GM21367 (cell line): Measurements from ENCODE around the gene B3GNT7.
"Not testable (repeated sequence)": the region's sequence is repeated elsewhere in the genome, so short reads cannot be mapped to it uniquely, and the experiment has no call there.

ENCODE experiments used
- ATAC-seq: cut with Tn5 transposase; IDR thresholded peaks from one replicate; pipeline ENCODE4 v1.9.1; 2021; ENCODE audit not compliant: unreplicated experiment

Gene B3GNT7

DNA sequence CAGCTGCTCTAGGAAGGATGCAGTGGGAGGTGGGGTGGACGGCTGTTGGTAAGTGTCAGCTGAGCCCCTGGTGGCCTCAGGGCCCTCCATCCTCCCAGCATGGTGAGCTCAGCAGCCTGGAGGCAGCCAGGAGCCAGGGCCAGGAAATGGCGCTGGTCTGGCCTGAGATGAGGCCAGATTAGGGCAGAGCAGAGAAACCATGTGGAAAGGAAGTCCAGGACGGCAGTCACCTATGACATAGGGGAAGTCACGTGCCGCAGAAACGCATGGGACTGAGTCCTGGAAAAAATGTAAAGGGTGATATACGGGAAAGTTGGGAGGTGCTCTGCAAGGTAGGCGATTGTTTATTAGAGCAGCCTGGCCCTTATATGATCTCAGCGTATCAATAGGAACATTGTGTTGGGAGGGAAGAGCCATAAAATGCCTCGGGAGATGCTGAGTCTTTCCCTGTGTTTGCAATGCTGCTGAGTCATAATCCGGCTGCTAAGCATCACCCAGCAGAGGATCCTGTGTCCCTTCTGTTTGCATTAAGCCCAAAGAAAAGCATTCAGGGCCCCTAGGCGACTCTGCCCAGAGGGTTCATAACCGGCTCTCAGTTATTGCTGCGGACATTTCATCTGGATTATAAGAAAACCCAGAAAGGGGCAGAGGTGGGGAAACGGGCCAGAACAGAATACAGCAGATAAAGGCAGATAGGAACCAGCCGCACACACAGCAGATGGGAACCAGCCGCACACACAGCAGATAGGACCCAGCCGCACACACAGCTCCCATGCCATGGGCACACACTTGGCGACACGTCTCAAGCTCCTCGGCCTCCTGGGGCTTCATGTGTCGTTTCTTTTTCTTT lies 30.3 kb upstream of the B3GNT7 start:
- ATAC-seq: no peak

DNA sequence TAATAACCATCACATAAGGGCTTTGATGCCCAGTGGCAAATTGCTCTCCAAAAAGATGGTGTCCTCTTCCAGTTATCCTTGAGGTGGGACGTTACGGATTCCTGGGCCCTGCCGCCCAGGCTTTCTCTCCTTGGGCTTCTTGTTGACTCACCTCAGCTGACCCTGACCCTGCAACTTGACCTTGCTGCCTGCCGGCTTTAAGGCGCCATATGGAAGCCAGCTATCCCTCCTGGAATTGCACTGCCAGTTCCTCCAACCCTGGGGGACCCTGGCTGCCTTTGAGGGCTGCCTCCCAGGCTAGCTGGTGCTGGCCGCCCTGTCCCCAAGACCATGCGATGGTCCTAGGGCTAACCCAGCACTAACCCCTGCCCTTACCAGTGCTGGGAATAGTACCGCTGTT lies 28.3 kb upstream of the B3GNT7 start:
- ATAC-seq: no peak

DNA sequence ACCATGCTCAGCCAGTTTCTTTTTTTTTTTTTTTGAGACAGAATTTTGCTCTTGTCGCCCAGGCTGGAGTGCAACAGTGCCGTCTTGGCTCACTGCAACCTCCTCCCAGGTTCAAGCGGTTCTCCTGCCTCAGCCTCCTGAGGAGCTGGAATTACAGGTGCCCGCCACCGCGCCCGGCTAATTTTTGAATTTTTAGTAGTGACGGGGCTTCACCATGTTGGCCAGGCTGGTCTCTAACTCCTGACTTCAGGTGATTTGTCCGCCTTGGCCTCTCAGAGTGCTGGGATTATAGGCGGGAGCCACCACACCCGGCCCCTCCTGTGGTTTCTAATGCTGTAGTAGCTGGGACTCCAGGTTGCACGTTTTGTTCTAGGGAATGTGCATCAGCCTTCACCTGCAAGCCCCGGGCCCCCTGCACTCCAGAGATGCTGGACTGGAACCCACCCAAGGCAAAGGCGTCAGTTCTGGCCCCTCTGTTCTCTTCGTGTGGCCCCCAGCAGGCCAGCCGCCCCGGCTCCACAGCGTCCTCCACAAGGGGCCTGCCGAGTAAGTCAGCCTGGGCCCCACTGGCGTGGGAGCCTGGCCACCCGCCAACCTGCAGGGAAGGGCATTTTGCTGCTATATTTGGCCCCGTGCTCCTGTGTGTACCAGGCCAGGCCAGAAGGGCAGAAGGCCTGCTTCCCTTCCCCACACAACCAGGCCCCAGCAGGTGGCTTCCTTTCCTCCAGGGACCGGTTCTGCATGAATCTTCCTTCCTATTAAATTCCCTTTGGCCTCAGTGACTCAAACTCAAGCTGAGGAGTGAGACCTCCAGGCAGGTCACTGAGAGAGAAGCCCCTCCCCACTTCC lies 25.7 kb upstream of the B3GNT7 start:
- ATAC-seq: no peak

DNA sequence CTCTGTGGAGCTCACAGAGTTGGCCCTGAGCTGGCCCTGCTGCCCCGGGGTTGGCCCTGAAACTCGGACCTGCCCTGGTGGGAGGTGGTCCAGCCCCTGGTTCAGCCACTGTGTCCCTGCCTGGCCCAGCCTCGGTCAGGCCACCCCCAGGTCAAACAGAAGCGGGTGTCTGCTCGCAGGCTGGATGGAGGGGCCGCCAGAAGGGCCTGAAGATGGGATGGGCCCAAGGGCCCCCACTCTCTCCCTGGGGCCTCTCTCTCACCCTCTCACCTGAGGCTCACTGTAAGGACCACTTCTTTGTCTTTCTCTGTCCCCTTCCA lies 25.1 kb upstream of the B3GNT7 start:
- ATAC-seq: no peak

DNA sequence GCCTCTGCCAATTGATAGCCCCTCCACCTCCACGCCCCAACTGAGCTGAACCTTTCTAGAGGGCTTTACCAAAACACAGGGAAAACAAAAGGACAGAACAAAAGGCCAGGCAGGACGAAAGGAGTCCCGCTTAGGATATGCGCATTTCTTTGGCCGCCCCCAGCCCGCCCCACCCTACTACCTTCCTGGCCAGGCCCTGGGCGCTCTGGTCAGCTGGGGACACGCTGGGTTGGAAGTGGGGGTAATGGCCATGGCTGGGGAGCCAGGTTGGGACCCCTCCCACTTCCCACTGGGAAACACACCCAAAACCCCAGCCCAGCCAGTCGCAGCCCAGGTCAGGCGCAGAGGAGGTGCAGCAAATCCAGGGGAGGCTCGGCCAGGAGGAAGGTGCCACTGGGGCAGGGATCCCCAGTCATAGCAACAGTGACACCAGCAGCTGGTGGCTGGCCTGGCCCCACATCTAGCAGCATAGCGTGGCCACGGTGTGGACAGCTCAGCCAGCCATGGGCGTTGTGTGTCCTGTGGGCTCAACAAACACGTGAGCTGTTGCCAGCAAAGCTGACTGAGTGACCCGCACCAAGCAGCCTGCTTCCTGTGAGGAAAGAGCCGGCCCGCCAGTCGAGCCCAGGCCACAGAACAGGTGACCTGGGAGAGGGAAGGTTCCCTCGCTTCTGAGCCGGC lies 24.6 kb upstream of the B3GNT7 start:
- ATAC-seq: no peak

DNA sequence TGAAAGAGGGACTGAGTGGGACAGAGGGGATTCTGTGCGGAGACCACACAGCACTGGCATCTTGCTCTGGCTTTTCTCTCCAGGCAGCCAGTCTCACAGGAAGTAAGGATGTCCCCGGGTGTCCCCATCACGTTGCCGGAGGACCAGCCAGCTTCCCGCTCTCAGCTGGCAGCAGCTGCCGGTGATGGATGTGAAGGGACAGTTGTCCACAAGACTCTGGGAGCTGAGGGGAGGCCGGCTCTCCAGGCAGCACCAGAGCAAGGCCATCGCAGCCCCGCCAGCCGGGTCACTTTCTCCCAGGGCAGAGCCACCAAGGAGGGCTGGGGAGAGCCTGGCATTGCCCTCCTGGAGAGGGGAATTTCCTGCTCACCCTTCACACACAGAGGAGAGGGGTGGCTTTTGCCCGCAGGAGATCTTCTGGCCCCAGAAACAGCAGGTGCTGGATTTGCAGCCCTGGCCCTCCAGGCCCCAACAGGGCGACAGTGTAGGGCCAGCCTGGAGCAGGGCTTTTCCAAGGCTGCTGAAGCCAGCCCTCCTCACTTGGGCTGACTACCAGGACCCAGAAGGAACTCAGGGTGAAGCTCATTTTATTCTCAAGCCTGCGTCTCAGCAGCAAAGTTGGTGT lies 24.0 kb upstream of the B3GNT7 start:
- no peak for ATAC-seq

DNA sequence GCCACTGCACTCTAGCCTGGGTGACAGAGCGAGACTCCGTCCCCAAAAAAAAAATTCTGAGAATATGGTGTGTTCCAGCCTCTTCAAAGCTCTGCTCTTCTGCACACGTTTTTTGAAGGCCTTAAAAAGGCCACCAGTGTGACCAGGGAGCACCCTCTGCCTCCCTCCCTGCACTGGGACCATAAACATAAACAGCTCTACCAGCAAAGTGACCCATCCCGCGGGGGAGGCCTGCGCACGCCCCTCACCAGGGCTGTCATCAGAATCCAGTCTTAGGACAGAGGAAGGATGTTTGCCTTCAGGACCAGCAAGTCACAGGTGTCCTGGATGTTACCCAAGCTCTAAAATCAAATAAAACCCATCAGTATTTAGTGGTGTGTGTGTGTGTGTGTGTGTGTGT lies 23.2 kb upstream of the B3GNT7 start:
- ATAC-seq: no peak

DNA sequence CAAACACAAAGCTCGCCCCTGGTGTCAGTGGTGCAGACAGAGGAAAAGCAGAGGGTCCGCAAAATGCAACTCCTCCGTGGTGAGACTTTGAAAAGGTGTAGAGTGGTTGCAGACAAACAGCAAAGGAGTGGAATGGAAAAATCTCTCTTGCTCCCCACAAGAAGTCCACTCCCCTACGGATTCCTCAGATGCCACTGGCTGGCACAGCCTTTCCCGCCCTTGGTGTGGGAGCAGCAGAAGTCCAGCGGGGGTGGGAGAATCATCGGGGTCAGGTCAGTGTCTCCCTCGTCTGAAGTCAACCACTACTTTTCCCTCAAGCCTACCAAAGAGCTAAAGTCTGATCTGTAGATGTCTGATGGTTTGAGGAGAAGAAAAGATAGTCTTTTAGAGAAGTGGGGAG lies 22.3 kb upstream of the B3GNT7 start:
- ATAC-seq: no peak

DNA sequence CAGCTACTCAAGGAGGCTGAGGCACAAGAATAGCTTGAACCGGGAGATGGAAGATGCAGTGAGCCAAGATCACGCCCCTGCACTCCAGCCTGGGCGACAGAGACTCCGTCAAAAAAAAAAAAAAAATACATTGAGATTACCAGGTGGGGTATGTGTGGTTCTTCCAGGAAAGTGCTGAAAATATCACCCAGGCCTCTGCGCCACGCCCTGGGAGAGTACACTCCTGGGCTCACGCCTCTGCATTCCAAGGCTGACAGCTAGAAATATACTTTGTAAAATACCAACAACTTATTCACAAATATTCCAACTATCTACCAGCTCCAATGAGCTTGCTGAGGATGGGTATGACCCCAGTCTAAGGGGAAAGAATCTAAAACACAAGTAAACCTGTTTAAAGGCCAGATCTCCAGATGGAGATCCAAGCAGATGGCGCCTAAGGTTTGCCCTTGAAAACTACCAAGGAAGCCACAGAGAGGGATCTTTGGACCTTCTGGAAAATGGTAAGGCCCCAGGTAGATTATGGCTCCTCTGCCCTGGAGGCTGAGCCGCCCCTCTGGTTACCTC lies 21.6 kb upstream of the B3GNT7 start:
- ATAC-seq: no peak

DNA sequence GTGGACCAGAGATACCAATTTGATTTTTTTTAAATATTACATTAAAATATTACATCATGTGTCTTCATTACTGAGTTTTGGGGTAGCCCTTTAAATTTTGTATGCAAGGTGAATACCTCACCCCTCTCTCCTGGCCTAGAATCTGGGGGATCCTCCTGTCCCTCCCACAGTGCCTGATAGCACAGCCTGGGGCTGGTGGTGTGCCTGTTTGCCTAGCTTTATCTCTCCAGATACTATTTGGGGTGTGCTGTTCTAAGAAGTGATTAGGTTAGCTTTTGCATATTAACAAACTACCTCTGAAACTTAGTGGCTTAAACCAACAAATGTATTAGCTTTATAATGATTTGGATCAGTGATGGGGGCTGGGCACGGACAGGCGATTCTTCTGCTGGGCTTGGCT lies 20.7 kb upstream of the B3GNT7 start:
- ATAC-seq: no peak

DNA sequence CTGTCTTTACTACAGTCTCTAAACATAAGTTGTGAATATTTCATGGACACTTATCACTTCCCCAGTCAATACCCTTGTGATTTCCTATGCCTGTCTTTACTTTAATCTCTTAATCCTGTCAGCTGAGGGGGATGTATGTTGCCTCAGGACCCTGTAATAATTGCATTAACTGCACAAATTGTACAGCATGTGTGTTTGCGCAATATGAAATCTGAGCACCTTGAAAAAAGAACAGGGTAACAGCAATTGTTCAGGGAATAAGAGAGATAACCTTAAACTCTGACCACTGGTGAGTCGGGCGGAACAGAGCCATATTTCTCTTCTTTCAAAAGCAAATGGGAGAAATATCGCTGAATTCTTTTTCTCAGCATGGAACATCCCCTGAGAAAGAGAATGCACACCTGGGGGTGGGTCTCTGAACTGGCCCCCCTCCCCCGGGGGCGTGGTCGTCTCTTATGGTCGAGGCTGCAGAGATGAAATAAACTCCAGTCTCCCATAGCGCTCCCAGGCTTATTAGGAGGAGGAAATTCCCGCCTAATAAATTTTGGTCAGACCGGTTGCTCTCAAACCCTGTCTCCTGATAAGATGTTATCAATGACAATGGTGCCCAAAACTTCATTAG lies 19.4 kb upstream of the B3GNT7 start:
- not testable (repeated sequence) for ATAC-seq

DNA sequence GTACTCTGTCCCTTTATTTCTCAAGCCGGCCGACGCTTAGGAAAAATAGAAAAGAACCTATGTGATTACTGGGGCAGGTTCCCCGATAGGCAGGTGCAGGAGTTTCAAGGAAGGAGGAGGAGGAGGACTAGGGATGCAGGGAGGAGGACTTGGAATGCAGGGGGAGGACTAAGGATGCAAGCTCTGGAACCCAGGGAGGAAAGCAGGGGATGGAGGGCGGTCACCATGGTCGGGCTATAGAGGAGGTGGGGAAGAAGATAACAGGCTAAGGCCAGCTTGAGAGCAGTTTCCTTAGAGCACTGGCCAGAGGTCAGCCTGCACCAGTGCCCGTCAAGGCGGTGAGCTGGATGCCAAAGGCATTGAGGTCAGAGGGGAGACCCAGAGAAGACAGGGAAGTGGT lies 18.7 kb upstream of the B3GNT7 start:
- ATAC-seq: no peak

DNA sequence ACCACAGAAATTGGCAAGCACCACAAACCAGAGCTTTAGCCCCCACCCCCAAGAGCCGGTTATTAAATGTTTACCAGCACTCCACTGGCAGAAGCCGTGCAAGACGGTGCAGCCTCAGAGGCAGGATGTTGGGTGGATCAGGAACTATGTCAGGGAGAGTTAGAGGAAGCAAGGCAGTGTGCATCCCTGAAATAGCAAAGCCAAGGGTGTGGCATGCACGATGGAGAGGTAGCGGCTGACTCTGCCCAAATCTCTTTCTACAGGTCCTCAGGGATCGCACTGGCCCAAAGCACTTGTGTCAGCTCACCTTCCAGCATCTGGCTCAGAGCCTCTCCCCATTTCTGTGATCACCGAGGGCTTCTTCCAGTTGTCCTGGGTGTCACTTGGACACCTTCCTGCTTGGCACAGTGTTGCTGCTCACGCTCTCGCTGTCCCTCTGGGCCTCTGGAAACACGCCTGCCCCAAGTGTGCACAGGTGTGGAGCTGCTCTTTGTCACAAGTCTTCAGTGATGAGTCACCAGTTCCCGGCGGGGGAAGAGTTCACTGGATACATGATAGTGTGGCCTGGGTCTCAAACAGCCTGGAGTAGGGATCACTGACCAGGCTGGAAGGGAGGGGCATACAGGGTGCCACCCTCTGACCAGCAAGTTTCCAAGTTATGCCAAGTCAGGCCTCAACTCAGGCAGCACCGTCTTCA lies 17.3 kb upstream of the B3GNT7 start:
- no peak for ATAC-seq

DNA sequence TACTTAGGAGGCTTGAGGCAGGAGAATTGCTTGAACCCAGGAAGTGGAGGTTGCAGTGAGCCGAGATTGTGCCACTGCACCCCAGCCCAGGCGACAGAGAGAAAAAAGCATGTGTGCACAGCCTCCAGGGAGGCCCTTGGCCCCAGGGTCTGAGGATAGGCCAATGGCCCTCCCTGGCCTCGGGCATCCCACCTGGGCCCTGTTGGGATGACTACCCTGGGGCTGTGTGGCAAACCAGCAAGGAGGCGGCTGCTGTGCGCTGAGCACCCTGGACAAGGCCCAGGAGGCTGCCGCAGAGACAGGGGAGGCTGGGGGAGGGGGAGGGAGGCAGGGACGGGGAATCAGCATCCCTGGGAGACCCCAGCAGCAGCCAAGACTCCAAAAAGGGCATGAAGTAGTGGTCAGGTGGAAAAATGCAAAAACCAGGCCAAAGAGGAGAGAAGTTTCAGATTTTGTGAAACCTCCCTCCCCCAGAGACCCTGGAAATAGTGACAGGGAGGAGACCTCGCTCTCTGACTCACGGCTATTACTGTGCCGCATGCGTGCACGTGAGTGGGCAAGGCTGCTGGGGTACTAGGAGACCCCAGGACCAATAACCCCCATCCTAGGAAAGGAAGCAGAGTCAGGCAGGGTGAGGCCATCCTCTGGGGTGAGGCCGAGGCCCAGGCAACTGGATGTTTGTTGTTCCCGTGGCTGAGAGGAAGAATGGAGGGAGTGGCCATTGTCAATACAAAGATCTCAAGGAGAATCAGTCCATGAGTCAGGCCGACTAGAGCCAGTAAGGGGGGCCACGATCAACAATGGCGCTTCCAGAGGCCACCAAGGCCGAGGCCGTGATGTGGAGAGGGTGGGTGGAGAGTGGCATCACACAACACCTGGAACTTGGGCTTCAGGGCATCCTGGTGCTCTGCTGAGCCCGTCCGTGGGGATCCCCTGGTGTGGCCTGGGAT lies 16.0 kb upstream of the B3GNT7 start:
- ATAC-seq: no peak

DNA sequence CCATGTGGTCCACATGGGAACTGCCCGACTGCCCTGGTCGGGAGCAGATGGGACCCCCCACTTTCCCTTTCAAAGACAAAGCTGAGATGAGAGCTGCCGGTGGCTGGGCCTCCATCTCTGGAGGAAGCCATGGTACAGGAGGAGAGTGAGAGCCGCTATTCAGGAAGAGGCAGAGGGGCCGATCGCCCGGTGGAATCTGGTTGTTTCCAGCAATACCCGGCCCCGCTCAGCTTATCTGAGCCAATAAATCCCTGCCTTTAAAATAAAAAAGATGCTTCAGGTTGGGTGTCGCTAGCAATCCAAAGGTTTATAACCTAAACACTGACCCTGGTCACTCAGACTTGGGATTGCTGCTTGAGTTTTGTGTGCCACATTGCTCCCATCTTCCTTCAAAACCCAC lies 15.2 kb upstream of the B3GNT7 start:
- no peak for ATAC-seq

DNA sequence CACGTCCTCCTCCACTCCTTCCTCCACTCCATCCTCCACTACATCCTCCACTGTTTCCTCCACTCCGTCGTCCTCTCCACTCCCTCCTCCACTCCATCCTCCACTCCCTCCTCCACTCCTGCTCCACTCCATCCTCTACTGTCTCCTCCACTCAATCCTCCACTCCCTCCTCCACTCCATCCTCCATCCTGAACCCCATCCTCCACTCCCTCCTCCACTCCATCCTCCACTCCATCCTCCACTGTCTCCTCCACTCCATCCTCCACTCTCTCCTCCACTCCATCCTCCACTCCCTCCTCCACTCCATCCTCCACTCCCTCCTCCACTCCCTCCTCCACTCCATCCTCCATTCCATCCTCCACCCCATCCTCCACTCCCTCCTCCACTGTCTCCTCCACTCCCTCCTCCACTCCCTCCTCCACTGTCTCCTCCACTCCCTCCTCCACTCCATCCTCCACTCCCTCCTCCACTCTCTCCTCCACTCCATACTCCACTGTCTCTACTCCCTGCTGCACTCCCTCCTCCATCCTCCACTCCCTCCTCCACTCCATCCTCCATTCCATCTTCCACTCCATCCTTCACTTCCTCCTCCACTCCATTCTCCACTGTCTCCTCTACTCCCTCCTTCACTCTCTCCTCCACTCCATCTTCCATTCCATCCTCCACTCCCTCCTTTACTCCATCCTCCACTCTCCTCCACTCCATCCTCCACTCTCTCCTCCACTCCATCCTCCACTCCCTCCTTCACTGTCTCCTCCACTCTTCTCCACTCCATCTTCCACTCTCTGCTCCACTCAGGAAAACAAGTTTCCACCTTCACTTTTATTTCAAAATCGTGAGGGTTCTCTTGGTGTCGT lies 14.3 kb upstream of the B3GNT7 start:
- ATAC-seq: no peak

DNA sequence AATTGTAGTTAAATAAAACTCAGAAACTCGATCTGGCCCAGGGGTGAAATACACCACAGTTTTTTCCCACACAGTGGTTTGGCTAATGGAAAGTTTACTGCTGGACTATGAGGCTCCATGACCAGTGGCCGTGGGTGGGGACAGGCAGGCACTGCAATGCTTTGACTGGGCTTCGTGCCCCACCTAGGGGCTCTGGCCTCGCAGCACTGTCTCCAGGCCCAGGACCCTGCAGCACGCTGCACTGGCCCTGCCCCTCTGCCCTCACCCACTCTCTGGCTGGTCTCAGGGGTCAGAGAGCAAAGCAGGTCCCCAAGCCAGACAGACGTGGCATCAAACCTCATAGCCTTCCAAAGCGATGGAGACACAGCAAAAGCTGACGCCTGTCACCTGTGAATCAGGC lies 13.4 kb upstream of the B3GNT7 start:
- no peak for ATAC-seq
